Ovary (tissue), 9 donors: ENCODE results near the gene CACNA1S. TPM values are rescaled to one million over a fixed set of nuclear protein-coding genes. Genes with fewer than 3 reads are reported as not detected.

Experiments
- DNase-seq, 5 donors: peaks; one replicate each; pipeline ENCODE4 v3.0.0-alpha.2; 2019 to 2020
- H3K27ac ChIP-seq, 2 donors: fragments of 200-600 bp; one replicate each; pipeline versions ENCODE4 v1.5.1 to v1.8.0; 2019 to 2022
- H3K27me3 ChIP-seq: fragments of 200-600 bp; one replicate; pipeline ENCODE4 v1.8.0; 2022
- H3K36me3 ChIP-seq: fragments of 200-600 bp; sonication (generic); one replicate; pipeline ENCODE4 v1.5.1; 2019
- H3K4me1 ChIP-seq: one replicate; pipeline ENCODE4 v1.8.1; 2013; ENCODE audit warnings: mild to moderate bottlenecking, moderate library complexity; ENCODE audit not compliant: insufficient read depth
- H3K4me3 ChIP-seq: fragments of 200-600 bp; sonication (generic); one replicate; pipeline ENCODE4 v1.5.1; 2017
- H3K9me3 ChIP-seq, 2 donors: fragments of 200-600 bp in 1 of 2; sonication (generic) in 1 of 2; one replicate each; pipeline versions ENCODE4 v1.5.1 to v1.8.1; 2013 to 2019; ENCODE audit warnings: mild to moderate bottlenecking in 1 of 2, moderate library complexity in 1 of 2
- CTCF ChIP-seq, 3 donors: fragments of 450-650 bp in 2 of 3; fragments of 200-600 bp in 1 of 3; IDR thresholded peaks; one replicate each; pipeline versions ENCODE4 v1.5.1 to v1.8.0; 2016 to 2022; ENCODE audit warnings: antibody characterized with exemption in 3 of 3, mild to moderate bottlenecking in 1 of 3
- EP300 ChIP-seq: sonication (generic); formaldehyde crosslinking; IDR thresholded peaks from one replicate; pipeline ENCODE4 v1.6.1; 2017; ENCODE audit warnings: antibody characterized with exemption
- POLR2A ChIP-seq: fragments of 450-650 bp; IDR thresholded peaks from one replicate; pipeline ENCODE4 v1.6.1; 2017; ENCODE audit warnings: antibody characterized with exemption, mild to moderate bottlenecking, moderate library complexity
- WGBS, 3 donors: extraction: QIAGEN DNeasy Blood & Tissue Kit in 1 of 3; methylation state at CpG; one replicate each; pipeline versions ENCODE4 v1.1.5 to v1.1.7; 2013 to 2017; 5-methylcytosine and 5-hydroxymethylcytosine counted together
- intact Hi-C, 4 donors: fragments of 100-400 bp; cut with DNase I; formaldehyde crosslinking; loops; one replicate each; pipeline versions ENCODE4 v1.11.0 to v1.15.1; 2022 to 2023
- polyA plus RNA-seq, 2 donors: library from polyadenylated mRNA; stranded (reverse); fragments of 200-250 nt in 1 of 2; fragments of 350-450 nt in 1 of 2; fragmentation: Illumina TruSeq in 1 of 2; extraction: RNeasy Lipid Tissue Mini Kit (QIAGEN cat#74804) in 1 of 2; gene quantifications; one replicate each; pipeline ENCODE4 v1.2.3, GENCODE V29; 2013 to 2014
- total RNA-seq, 7 donors: library from RNA; depleted of rRNA in 2 of 7; stranded (reverse); fragments of >200 nt in 2 of 7; fragmentation: NEBNext Ultra II Directional in 3 of 7; extraction: Animal tissue kit (Norgen Biotek cat#: 25700) in 3 of 7; gene quantifications; one replicate each; pipeline versions ENCODE4 v1.1.0 to v1.2.4, GENCODE V29; 2016 to 2023
- donor health status: DM: no; HTN: no; CAD: no; lungs with moderate emphysema.
- donor health status: DM: no; HTN: no; CAD: no.
- donor health status: Bipolar disorder and iron deficiency.
- donor health status: DM: yes; HTN: yes; CAD: no.
- donor health status: DM: no; HTN: no; CAD: no.
- donor health status: DM: yes; HTN: yes; CAD: no.

The CACNA1S gene
- total and polyA plus RNA-seq, 9 donors = 0.01 to 0.05 (median 0.05) TPM; not detected in 6

DNA sequence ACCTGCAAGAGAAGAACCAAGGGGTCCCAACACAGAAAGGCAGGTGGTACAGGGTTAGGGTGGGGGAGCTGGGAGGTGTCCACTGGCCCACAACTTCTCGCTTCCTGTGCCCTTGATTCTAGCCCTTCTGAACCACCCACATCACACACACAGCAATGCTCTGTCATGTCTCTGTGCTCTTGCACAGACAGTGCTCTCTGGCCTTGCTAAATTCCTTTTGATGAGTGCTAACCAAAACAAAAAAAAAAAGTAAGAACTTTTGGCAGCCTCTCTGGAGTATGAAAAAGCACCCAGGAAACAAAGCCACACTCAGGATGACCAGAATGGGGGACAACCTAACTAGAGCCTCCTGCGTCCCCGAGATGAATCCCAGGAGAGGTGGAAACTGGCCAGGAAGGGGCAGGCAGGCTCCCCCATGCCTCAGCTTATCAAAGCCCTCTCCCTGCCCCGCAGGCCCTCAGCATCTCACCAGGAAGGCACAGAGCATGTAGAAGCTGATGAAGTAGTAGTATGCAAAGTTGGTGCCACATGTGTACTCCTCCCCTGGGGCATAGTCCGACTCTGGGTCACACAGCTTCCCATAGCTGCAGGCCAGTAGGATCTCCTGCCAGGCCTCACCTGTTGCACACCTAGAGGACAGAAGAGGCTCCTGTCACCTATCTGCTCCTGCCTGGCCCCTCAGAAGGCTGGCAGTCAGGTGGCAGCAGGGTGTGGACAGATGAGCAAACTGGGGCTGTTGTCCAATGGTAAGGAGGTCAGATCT lies 61.5 kb downstream of the CACNA1S start:
- intact Hi-C loops = no loop called here
- Histone ChIP-seq H3K9me3 (no peaks in the 10 kb centered on the region), H3K27ac (no peak overlapping the region), H3K27me3 (no peaks in the 10 kb centered on the region), H3K36me3 (no peaks in the 10 kb centered on the region), H3K4me3 (no peak overlapping the region), H3K4me1 (no peaks in the 10 kb centered on the region)
- TF ChIP-seq POLR2A (no peak), CTCF (IDR thresholded peaks at IDR 0.05) (no peak), EP300 (no peak)
- 30 to 41% (median 33%) methylated on average over 5 of the region's 5 CpGs for WGBS, 3 donors
- DNase-seq = no peak

- no peaks in the 10 kb centered on the region for H3K9me3 ChIP-seq
- H3K27ac ChIP-seq = no peak overlapping the region
- intact Hi-C loops = no loop called here
- H3K27me3 ChIP-seq = no peaks in the 10 kb centered on the region
- no peaks in the 10 kb centered on the region for H3K36me3 ChIP-seq
- no peaks in the 10 kb centered on the region for H3K4me1 ChIP-seq
- TF ChIP-seq POLR2A (no peak), CTCF (IDR thresholded peaks at IDR 0.05) (no peak), EP300 (no peak)
- DNase-seq = no peak
- no peak overlapping the region for H3K4me3 ChIP-seq
- 92 to 97% (median 97%) methylated on average over 5 of the region's 5 CpGs for WGBS, 3 donors
Observed at GRCh38 chr1:201049248-201049831, 62.9 kb downstream of the CACNA1S start.

GRCh38 chr1:201048521-201048920 lies 63.7 kb downstream of the CACNA1S start:
- Histone ChIP-seq H3K36me3 (no peaks in the 10 kb centered on the region), H3K27me3 (no peaks in the 10 kb centered on the region), H3K27ac (no peak overlapping the region), H3K4me3 (no peak overlapping the region), H3K9me3 (no peaks in the 10 kb centered on the region), H3K4me1 (no peaks in the 10 kb centered on the region)
- no peak for DNase-seq
- intact Hi-C loops = no loop called here
- TF ChIP-seq CTCF (IDR thresholded peaks at IDR 0.05) (no peak), EP300 (no peak), POLR2A (no peak)
- 88 to 92% (median 90%) methylated on average over 13 of the region's 13 CpGs for WGBS, 3 donors

DNA sequence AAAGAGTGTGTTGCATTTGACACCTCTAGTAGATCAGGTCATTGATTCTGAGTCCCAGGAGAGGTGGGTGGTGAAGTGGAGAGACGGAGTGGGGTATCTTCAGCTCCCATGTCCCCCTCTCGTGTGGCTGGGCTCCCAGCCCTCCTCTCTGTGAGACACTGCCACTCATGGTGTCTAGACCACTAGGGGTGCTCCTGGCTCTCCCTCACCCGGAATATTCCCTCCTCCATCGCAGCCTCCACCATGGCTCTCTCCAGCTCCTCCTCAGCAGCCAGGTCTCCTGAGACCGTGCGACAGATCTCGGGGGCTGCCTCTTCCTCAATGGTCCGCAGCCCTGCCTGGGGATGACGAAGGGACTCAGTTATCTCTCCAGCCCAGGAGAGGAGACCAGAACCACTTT lies 68.1 kb downstream of the CACNA1S start:
- WGBS, 3 donors = 88 to 95% (median 89%) methylated on average over 9 of the region's 9 CpGs
- intact Hi-C loops = loop anchor here in 3 of 4 donors (5.0 kb wide), 1 partner anchor 72 kb away; no protein-coding TSS in a partner anchor
- DNase-seq = no peak

More for the DNA sequence above, 68.1 kb downstream of the CACNA1S start:
- Histone ChIP-seq H3K27ac (no peak overlapping the region), H3K4me1 (no peaks in the 10 kb centered on the region), H3K27me3 (no peaks in the 10 kb centered on the region), H3K4me3 (no peak overlapping the region), H3K9me3 (no peaks in the 10 kb centered on the region), H3K36me3 (no peaks in the 10 kb centered on the region)
- no peak for TF ChIP-seq CTCF (IDR thresholded peaks at IDR 0.05)
- TF ChIP-seq EP300 = no peak
- no peak for TF ChIP-seq POLR2A
